ENCODE data around the gene TPRX2.
"Not testable (repeated sequence)": the region's sequence is repeated elsewhere in the genome, so short reads cannot be mapped to it uniquely, and the experiment has no call there.

DNA sequence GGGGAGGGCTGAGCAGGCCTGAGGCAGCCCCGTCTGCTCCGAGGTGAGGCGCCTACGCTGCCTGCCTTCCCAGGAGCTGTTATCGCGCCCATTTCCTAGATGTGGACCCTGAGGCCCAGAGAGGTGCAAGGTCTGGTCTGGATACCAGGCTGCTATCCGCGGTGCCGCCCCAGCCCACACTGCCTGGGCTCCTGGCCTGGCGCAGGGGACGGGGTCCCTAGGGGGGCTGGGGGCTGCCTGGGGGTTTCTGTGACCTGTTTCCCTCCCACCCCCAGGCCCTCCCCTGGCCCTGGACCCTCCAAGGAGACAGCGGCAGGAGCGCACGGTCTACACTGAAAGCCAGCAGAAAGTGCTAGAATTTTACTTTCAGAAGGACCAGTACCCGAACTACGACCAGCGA lies 803 bp downstream of the TPRX2 start:
- TF ChIP-seq POLR2AphosphoS5, SPI1 (IDR thresholded peaks at IDR 0.05; ENCODE audit: low read depth, low read length): not testable (repeated sequence)
